Purkinje cell (primary cell): Measurements from ENCODE around the gene DHDH. TPM values are rescaled to one million over a fixed set of nuclear protein-coding genes. Genes with fewer than 3 reads are reported as not detected.

Source experiments
- polyA plus RNA-seq: library from polyadenylated mRNA; unstranded; fragments of >200 nt; fragmentation: Nextera tagmentation; gene quantifications from 2 replicates; pipeline ENCODE4 v1.2.1, GENCODE V29; 2014

The DHDH gene
- polyA plus RNA-seq, result not detected in 2 replicates

DNA sequence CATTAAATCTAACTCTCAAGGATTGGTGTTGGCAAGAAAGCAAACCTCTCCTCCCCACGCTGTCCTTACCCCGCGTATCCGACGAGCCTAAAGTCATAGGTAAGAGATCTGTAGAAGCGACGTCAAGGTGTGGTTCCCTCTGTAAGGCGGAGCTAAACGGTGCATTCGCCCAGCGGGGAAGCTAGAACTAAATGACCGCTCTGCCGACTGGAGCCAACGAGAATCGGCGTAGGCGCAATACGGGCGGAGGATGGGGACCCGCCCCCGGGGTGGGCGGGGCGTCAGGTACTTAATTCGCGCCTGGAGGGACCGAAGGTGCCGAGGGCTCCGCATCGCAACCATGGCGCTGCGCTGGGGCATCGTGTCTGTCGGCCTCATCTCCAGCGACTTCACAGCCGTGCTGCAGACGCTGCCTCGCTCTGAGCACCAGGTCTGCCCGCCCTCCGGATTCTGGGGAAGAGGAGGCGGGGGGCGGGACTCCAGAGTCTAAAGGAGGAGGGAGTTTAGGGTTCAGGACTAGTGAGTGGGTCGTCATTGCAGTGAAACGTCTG lies at the start of gene DHDH:
DHDH (plus strand) TSS at position 318 of the 551 bp plus-strand sequence; CDS start at position 341, 23 bp downstream.

DNA sequence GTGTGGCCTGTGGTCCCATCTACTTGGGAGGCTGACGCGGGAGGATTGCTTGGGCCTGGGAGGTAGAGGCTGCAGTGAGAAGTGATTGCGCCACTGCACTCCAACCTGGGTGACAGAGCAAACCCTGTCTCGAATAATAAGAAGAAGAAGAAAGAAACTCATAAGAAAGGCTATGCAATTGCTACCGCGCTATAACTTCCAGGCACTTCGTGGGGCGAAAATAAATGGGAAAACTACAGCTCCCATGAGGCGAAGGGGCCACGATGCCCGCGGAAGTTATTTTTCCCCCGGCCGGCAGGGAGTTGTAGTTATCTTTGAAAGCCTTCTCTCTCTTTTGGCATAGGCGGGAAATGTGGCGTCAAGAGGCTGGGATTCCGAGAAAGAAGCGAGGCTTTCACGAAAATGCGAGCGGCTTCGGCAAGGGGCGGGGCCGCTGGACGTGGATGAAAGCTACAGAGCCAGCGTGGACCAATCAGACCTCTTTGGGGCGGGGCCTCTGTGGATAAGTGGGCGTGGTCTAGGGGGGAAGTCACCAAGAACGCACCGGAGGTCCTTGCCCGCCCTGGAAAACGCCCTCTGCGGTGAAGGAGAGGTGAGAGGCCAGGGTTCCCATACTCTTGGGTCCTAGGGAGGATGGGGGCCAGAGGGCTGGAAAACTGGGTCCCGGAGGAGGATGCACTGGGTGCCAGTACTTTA lies 33.6 kb upstream of the DHDH start, which contains the start of gene NUCB1:
NUCB1 (plus strand) TSS at position 532 of the 696 bp plus-strand sequence. CDS start 485 bp downstream, outside the sequence.

DNA sequence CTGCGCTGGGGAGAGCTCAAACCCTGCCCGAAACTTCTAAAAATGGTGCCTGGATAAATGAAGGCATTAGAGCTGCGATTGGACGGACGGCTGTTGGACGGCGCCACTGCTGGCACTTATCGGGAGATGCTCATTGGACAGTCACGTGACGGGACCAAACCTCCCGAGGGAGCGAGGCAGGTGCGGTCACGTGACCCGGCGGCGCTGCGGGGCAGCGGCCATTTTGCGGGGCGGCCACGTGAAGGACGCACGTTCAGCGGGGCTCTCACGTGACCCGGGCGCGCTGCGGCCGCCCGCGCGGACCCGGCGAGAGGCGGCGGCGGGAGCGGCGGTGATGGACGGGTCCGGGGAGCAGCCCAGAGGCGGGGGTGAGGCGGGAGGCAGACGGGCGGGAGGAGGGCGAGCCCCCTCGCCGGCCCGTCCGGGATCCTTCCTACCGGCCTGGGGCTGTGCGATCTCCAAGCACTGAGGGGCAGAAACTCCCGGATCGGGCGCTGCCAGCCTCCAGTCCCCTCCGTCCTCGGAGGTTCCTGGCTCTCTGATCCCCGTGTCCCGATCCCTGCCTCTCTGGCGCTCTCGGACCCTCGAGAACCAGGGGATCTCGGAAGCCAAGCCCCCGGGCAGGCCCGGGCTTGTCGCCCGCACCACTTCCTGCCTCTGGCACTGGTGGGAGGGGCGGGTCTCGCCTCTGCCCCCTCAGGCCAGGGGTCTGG lies 21.3 kb downstream of the DHDH start, which contains the start of gene BAX:
BAX (plus strand) TSS at position 281 of the 713 bp plus-strand sequence; CDS start at position 335, 54 bp downstream.

DNA sequence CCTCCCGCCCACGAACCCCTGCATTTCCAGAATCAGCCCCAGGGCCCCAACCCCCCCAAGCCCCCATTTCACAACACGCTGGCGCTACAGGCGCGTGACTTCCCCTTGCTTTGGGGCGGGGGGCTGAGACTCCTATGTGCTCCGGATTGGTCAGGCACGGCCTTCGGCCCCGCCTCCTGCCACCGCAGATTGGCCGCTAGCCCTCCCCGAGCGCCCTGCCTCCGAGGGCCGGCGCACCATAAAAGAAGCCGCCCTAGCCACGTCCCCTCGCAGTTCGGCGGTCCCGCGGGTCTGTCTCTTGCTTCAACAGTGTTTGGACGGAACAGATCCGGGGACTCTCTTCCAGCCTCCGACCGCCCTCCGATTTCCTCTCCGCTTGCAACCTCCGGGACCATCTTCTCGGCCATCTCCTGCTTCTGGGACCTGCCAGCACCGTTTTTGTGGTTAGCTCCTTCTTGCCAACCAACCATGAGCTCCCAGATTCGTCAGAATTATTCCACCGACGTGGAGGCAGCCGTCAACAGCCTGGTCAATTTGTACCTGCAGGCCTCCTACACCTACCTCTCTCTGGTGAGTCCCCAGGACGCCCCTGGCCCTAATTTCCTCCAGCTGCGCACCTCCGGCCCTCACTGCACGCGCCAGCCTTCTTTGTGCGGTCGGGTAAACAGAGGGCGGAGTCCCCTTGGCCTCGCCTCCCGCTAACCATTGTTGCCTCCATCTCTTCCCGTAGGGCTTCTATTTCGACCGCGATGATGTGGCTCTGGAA lies 31.7 kb downstream of the DHDH start, which contains the start of gene FTL:
FTL (plus strand) TSS at position 270 of the 766 bp plus-strand sequence; CDS start at position 469, 199 bp downstream.

DNA sequence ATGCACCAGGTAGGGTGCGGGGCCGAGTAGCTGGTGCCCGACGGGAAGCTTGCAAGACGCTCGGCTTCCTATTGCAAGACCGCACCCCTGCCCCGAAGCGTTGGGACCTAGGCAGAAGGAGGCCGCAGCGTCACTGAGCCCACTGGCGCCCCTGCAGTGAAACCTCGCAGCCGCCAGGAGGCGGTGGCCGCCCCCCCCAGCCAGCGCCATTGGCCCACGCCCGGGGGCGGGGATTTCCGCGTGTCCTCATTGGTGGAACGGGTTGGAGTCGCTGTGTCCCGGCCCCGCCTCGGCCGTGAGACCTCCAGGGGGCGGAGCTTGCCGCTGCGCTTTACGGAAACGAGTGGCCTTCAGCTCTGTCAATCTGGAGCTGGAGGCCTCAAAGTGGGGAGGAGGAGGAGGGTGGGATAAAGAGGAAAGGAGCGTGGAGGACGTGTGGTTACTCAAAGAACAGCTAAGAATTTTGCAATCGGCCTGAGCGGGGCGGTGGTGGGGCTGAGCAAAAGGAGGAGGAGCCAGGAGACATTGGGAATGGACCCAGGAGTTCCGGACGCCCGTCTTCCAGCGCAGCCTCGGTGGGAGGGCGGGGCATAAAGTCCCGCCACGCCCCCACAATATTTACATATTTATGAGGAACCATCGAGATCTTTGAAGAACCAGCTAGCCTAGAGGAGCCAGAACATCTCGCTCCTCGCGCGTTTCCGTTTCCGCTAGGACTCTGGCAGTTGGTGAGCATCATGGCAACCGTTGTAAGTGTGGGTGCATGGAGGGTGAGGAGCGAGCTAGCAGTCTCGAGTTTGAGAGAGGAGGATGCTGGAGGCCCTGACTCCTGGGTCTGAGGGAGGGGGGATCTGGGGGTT lies 59.9 kb downstream of the DHDH start, which contains the start of the genes GYS1 and RUVBL2:
GYS1 (minus strand) TSS at position 135 of the 860 bp plus-strand sequence. CDS start 197 bp downstream, outside the sequence.
RUVBL2 (plus strand) TSS at position 713 of the 860 bp plus-strand sequence; CDS start at position 738, 25 bp downstream.

Other genes starting within 250 kb of the DHDH start
- gene FUT2, start 237.7 kb upstream of the DHDH start, polyA plus RNA-seq, result 0.13 and 0.17 TPM in 2 replicates
- 1.0 and 1.9 TPM in 2 replicates for gene MAMSTR, start 214.0 kb upstream of the DHDH start, polyA plus RNA-seq
- gene RASIP1, start 193.1 kb upstream of the DHDH start, polyA plus RNA-seq, result 0.25 and 1.0 TPM in 2 replicates
- 1.9 TPM in 1 of 2 replicates, not detected in the other for gene IZUMO1, start 186.8 kb upstream of the DHDH start, polyA plus RNA-seq
- gene FUT1, start 181.1 kb upstream of the DHDH start, polyA plus RNA-seq, result 0.06 TPM in 1 of 2 replicates, not detected in the other
- not detected in 2 replicates for gene FGF21, start 178.2 kb upstream of the DHDH start, polyA plus RNA-seq
- gene BCAT2, start 122.7 kb upstream of the DHDH start, polyA plus RNA-seq, result 5.8 and 6.6 TPM in 2 replicates
- 12.4 and 12.5 TPM in 2 replicates for gene HSD17B14, start 97.2 kb upstream of the DHDH start, polyA plus RNA-seq
- not detected in 2 replicates for gene PLEKHA4, start 65.1 kb upstream of the DHDH start, polyA plus RNA-seq
- 1.7 TPM in 1 of 2 replicates, not detected in the other for gene PPP1R15A, start 61.3 kb upstream of the DHDH start, polyA plus RNA-seq
- gene TULP2, start 35.0 kb upstream of the DHDH start, polyA plus RNA-seq, result not detected in 2 replicates
- 28.0 and 39.6 TPM in 2 replicates for gene NUCB1, start 33.4 kb upstream of the DHDH start, polyA plus RNA-seq
- 1.0 TPM in 1 of 2 replicates, not detected in the other for gene BAX, start 21.2 kb downstream of the DHDH start, polyA plus RNA-seq
- 471 and 609 TPM in 2 replicates for gene FTL, start 31.6 kb downstream of the DHDH start, polyA plus RNA-seq
- gene GYS1, start 59.6 kb downstream of the DHDH start, polyA plus RNA-seq, result 1.3 and 1.4 TPM in 2 replicates
- 40.7 and 53.3 TPM in 2 replicates for gene RUVBL2, start 60.2 kb downstream of the DHDH start, polyA plus RNA-seq
- not detected in 2 replicates for gene LHB, start 83.4 kb downstream of the DHDH start, polyA plus RNA-seq
- not detected in 2 replicates for gene CGB3, start 90.6 kb downstream of the DHDH start, polyA plus RNA-seq
- gene CGB2, start 98.2 kb downstream of the DHDH start, polyA plus RNA-seq, result not detected in 2 replicates
- not detected in 2 replicates for gene CGB1, start 103.2 kb downstream of the DHDH start, polyA plus RNA-seq
- not detected in 2 replicates for gene CGB5, start 110.1 kb downstream of the DHDH start, polyA plus RNA-seq
- not detected in 2 replicates for gene CGB8, start 115.4 kb downstream of the DHDH start, polyA plus RNA-seq
- gene CGB7, start 124.0 kb downstream of the DHDH start, polyA plus RNA-seq, result not detected in 2 replicates
- gene NTF4, start 131.1 kb downstream of the DHDH start, polyA plus RNA-seq, result not detected in 2 replicates
- not detected in 2 replicates for gene KCNA7, start 139.0 kb downstream of the DHDH start, polyA plus RNA-seq
- 6.3 and 7.5 TPM in 2 replicates for gene SNRNP70, start 151.8 kb downstream of the DHDH start, polyA plus RNA-seq
- 34.2 and 35.7 TPM in 2 replicates for gene LIN7B, start 180.7 kb downstream of the DHDH start, polyA plus RNA-seq
- gene C19orf73, start 185.4 kb downstream of the DHDH start, polyA plus RNA-seq, result 4.2 TPM in 1 of 2 replicates, not detected in the other
- gene PPFIA3, start 185.8 kb downstream of the DHDH start, polyA plus RNA-seq, result 1.2 and 9.4 TPM in 2 replicates
- gene HRC, start 221.7 kb downstream of the DHDH start, polyA plus RNA-seq, result not detected in 2 replicates
- gene TRPM4, start 224.1 kb downstream of the DHDH start, polyA plus RNA-seq, result 0.55 and 2.0 TPM in 2 replicates